Measurements from ENCODE around the gene DPP3. TPM values are rescaled to one million over a fixed set of nuclear protein-coding genes. Genes with fewer than 3 reads are reported as not detected.
A peak's percentile ranks its signal among the peaks of the same experiment; 100 is the strongest.
"Not testable (repeated sequence)": the region's sequence is repeated elsewhere in the genome, so short reads cannot be mapped to it uniquely, and the experiment has no call there.

The DPP3 gene, protein sequence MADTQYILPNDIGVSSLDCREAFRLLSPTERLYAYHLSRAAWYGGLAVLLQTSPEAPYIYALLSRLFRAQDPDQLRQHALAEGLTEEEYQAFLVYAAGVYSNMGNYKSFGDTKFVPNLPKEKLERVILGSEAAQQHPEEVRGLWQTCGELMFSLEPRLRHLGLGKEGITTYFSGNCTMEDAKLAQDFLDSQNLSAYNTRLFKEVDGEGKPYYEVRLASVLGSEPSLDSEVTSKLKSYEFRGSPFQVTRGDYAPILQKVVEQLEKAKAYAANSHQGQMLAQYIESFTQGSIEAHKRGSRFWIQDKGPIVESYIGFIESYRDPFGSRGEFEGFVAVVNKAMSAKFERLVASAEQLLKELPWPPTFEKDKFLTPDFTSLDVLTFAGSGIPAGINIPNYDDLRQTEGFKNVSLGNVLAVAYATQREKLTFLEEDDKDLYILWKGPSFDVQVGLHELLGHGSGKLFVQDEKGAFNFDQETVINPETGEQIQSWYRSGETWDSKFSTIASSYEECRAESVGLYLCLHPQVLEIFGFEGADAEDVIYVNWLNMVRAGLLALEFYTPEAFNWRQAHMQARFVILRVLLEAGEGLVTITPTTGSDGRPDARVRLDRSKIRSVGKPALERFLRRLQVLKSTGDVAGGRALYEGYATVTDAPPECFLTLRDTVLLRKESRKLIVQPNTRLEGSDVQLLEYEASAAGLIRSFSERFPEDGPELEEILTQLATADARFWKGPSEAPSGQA
- total RNA-seq: 24.4 TPM

DNA sequence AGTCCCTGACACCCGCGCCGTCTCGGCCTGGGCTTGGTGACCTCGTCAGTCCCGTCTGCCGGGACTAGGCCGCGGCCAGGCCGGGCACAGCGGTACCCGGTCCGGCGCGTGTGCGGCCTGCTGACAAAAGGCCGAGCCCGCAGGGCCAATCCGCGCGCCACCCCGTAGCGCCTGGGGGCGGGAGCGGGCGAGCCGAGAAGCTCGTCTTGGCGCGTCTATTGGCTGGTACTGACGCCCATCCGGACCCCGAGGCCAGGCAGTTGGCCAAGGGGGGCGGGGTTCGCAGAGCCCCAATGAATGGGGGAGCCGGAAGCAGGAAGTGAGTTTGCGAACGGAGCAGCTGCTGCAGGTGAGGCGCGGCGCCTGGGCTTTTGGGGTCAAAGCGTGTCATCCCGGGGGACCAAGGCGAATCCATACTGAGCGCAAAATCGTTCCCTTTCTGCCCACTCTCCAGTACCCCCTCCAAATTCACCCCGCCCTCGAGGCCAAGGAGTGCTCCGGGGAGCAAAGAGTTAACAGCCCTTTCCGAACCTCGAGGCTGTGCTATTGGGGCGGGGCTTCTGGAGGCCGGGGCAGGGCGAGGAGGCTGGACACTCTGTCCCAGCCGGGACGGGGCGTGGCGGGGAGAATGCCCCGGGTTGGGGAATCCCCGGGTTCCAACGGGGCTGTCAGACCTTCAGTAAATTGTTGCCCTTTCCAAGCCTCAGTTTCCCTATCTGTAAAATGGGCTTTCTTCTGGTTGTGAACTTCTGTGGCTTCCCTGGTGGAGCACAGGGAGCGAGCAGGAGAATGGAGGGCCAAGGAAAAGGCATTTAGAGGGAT lies at the start of gene DPP3:
TSS of gene DPP3 (plus strand) at position 318 of the 822 bp plus-strand sequence. CDS start 1,767 bp downstream, outside the sequence.
- peak; percentile 99 for DNase-seq (ENCODE audit: low spot score)
- ATAC-seq: peak; percentile 90

DNA sequence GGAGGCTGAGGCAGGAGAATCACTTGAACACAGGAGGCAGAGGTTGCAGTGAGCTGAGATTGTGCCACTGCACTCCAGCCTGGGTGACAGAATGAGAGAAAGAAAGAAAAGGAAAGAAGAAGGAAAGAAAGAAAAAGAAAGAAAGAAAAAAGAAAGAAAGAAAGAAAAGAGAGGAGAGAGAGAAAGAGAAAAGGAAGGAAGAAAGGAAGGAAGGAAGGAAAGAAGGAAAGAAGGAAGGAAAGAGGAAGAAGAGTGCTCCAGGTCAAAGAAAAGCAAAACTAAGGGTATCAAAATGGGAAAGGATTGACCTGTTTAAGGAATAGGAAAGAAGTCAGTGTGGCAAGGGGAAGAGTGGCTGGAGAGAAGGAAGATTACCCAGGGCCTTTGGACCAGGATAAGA lies 48.9 kb upstream of the DPP3 start:
- not testable (repeated sequence) for DNase-seq (ENCODE audit: low spot score); ATAC-seq

DNA sequence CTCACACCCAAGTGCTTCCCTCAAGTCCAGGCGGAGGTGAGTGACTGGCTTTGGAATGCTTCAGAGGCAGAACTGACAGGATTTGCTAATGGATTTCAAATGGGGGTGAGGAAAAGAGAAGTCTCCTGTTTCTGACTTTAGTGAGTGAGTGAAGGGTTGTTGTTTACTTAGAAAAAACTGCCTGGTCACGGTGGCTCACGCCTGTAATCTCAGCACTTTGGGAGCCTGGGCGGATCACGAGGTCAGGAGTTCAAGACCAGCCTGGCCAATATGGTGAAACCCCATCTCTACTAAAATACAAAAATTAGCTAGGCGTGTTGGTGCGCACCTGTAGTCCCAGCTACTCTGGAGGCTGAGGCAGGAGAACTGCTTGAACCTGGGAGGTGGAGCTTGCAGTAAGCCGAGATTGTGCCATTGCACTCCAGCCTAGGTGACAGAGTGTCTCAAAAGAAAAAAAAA lies 48.3 kb upstream of the DPP3 start:
- ATAC-seq: not testable (repeated sequence)

DNA sequence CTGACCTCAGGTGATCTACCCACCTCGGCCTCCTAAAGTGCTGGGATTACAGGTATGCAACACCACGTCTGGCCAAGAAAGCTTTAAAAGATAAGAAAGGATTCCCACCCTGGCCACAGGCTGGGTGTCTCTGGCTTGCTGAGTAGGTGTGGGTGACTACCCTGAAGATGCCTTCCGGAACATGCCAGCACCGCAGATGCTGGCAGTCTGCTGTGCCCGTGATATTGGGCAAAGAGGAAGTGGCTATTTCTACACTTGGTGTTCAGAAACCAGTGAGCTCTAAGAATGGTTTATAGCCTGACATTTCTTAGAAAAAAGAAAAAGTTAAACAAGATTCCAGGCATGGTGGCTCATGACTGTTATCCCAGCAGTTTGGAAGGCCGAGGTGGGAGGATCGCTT lies 47.6 kb upstream of the DPP3 start:
- no peak for ATAC-seq
- DNase-seq (ENCODE audit: low spot score): no peak

More for the DNA sequence above, 48.3 kb upstream of the DPP3 start:
- DNase-seq (ENCODE audit: low spot score): not testable (repeated sequence)

DNA sequence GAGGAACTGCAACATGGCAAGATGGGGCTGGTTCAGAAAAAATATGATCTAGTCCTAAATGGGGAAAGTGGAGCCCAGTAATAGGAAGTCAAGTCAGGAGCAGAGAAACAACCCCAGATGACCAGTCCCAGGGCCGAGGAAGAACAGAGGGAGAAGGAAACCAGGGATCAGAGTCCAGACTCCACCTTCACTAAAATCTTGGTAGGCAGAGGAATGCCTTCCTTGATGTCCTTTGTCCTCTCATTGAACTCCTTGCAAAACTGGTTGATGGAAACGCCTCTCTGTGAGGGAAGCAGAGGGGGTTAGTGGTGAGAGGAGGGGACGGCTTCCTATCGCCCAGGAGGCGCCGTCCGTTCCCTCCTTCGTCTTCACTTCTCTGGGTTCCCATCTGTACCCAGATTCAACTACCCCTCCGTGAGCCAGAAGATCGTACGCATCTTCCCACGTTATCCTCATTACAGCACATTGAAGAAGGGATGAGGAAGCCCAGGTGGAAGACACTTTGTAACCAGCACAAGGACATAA lies 42.2 kb upstream of the DPP3 start:
- no peak for ATAC-seq
- no peak for DNase-seq (ENCODE audit: low spot score)

DNA sequence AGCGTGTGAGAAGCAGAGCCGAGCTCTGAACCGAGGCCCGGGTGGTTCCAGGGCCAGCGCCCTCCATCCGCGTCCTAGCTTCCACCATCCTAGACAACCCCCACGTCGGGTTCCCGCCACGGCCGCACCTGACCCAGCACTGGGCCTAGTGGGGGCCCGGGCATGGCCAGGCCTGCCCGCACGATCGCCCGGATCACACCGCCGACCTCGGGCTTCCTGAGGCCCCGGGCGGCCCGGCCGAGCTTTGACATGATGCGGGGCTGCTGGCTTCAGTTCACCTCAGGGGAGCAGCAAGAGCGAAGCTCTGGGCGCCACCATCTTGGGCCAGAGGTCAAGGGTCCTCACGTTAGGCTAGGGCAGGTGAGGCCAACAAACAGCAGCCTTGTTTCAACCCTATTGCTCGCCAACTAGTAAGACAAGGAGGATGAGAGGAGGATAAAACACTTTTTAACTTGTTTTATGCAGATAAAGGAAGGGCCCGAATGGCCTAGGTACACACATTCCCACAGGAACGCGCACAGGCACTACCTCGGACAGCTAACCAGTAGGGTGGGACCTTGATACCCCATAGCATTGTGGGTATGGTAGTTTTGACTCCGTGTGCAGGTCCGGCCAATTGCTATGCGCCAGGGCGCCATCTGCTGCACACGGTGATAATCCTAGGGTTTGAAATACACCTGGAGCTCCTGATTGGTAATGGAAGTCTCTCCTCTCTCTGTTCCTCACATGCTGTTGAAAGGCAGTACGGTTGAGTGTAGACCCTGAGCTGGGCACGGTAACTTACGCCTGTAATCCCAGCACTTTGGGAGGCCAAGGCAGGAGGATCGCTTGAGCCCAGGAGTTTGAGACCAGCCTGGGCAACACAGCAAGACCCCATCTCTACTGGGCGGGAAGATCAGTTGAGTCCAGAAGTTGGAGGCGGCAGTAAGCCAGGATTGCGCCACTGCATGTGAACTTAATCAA lies 41.4 kb upstream of the DPP3 start, which contains the start of gene MRPL11:
TSS of gene MRPL11 (minus strand) at position 345 of the 963 bp plus-strand sequence. CDS start at position 251, 94 bp downstream.
- DNase-seq (ENCODE audit: low spot score): peak; percentile 92

DNA sequence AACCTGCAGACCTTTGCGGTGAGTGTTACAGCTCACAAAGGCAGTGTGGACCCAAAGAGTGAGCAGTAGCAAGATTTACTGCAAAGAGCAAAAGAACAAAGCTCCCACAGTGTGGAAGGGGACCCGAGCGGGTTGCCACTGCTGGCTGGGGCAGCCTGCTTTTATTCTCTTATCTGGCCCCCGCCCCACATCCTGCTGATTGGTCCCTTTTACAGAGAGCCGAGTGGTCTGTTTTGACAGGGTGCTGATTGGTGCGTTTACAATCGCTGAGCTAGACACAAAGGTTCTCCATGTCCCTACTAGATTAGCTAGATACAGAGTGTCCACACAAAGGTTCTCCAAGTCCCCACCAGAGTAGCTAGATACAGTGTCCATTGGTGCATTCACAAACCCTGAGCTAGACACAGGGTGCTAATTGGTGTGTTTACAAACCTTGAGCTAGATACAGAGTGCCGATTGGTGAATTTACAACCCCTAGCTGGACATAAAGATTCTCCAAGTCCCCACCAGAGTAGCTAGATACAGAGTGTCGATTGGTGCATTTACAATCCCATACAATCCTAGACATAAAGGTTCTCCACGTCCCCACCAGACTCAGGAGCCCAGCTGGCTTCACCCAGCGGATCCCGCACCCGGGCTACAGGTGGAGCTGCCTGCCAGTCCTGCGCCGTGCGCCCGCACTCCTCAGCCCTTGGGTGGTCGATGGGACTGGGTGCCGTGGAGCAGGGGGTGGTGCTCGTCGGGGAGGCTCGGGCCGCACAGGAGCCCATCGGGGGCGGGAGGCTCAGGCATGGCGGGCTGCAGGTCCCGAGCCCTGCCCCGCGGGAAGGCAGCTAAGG lies 39.9 kb upstream of the DPP3 start:
- DNase-seq (ENCODE audit: low spot score); ATAC-seq: not testable (repeated sequence)

More for the DNA sequence above, 41.4 kb upstream of the DPP3 start, which contains the start of gene MRPL11:
- ATAC-seq: peak; percentile 100

DNA sequence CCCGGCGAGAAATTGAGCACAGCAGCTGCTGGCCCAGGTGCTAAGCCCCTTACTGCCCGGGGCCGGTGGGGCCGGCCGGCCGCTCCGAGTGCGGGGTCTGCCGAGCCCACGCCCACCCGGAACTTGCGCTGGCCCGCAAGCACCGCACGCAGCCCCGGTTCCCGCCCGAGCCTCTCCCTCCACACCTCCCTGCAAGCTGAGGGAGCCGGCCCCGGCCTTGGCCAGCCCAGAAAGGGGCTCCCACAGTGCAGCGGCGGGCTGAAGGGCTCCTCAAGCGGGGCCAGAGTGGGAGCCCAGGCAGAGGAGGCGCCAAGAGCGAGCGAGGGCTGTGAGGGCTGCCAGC lies 39.3 kb upstream of the DPP3 start:
- not testable (repeated sequence) for DNase-seq (ENCODE audit: low spot score); ATAC-seq

DNA sequence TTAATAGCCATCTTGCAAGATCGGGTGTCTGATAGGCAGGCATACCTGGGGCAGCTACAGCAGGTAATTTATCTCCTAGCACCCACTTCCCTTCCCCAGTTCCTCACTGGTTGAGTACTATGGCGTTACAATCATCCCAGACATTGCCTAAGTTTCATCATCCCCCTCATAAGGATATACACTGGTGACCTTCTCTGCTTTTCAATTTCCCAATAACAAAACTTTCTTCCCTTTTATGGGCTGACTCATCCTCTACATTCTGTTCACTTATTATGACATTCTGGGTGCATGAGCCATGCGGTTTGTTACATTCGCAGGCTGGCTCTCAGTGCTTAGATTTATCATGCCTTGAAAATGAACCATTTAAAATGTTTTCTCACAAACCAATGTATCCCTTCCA lies 36.6 kb upstream of the DPP3 start:
- no peak for ATAC-seq

DNA sequence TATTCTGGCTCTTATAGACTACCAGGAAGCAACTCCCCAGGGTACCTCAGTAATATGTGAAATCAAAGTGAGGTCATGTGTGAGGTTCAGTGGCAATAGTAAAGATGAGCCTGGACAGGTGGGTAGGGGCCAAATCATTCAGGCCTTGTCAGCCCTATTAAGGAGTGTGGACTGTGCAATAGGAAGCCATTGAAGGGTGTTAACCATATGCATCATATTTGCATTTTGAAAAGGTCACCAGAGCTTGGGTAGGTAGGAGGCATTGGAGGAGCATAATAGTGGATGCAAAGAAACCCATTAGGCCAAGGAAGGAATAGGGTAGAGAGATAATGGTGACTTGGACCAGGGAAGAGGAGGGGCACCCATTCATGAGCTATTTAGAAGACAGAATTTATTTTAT lies 33.2 kb upstream of the DPP3 start:
- DNase-seq (ENCODE audit: low spot score) (no peak), ATAC-seq (no peak)

More for the DNA sequence above, 36.6 kb upstream of the DPP3 start:
- no peak for DNase-seq (ENCODE audit: low spot score)

DNA sequence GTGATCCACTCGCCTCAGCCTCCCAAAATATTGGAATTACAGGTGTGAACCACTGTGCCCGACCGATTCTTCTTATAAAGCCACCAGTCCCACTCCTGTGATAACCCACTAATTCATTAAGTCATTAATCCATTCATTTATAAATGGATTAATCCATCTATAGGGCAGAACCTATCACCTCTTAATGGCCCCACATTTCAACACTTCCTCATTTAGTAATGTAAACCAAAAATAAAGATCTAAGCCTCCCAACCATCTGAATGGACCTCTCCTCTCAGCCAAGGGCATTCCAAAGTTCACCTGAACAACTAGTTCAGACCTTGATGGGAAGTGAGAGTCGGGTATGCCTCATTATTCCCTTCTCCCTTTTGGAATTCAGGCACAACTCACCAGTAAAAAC lies 31.7 kb upstream of the DPP3 start:
- DNase-seq (ENCODE audit: low spot score) (no peak), ATAC-seq (no peak)

DNA sequence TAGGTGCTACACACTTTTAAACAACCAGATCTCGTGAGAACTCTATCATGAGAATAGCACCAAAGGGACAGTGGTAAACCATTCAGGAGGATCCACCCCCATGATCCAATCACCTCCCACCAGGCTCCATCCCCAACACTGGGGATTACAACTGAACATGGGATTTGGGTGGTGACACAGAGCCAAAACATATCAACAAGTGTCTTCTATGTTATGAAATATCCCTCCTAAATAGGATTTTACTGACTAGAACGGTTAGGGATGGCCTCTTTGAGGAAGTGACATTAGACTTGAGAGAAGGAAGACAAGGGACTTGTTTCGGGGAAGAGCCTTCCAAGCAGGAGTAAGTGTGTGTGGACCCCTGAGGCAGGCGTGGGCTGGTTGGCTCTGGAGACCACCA lies 29.7 kb upstream of the DPP3 start:
- DNase-seq (ENCODE audit: low spot score): no peak
- no peak for ATAC-seq

DNA sequence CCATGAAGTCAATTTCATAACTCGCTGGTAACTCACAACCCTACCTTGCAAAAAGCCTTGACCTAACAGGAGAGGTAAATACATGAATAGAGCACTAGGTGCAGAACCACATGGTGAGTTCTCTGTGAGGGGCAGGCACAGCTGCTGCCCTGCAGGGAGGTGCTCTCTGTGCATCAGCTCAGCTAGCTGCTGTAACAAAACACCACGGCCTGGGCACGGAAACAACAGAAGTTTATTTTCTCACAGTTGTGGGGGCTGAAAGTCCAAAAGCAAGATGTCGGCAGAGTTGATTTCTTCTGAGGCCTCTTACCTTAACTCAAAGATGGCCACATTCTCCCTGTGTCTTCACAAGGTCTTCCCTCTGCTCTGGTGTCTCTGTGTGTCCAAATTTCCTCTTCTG lies 28.6 kb upstream of the DPP3 start:
- no peak for ATAC-seq
- no peak for DNase-seq (ENCODE audit: low spot score)

DNA sequence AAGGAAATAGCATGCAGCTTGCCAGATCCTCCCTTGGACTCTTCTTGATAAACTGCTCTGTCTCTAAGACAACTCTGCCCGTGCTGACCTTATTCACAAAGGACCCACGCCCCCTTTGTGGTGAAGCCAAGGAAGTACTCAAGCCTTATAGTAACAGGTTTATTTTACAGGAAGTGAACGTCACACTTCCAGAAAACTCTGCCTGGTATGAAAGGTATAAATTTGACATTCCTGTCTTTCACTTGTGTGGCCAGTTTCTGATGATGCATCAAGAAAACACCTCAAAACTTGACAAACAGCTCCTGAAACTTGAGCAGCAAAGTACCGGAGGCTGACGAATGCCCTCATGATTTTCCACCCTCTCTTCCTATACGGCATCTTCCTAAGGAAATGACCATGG lies 26.0 kb upstream of the DPP3 start:
- DNase-seq (ENCODE audit: low spot score) (no peak), ATAC-seq (no peak)

DNA sequence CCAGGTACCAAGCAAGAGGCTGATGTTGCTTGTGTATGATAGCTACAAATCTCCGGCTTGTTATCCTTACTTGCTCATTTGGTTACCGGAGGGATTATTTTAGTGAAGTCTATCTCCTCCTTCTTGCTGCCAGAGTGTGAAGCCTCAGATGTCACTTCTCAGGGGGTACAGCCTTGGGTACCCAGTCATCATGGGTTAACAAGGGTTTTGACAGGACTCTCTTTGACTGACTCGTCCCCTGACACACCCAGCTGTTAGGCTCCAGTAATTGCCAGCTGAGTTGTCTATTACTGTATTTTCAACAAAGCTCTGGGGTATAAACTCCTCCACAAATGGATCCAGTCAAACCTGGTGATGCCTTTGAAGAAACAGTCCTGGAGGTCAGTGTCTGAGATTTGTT lies 25.4 kb upstream of the DPP3 start:
- no peak for DNase-seq (ENCODE audit: low spot score)
- ATAC-seq: no peak

DNA sequence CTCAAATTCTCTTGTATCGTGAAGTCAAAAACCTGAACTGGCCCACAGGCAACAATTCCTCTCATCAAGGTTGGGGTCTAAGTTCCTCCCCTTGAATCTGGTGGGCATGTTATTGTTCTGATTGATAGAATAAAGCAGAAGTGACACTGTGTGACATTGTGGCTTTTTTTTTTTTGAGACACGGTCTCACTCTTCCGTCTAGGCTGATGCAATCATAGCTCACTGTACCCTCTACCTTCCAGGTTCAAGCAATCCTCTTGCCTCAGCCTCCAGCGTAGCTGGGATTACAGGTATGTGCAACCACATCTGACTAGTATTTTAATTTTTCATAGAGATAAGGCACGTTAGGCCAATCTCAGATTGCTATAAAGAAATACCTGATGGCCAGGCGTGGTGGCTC lies 22.4 kb upstream of the DPP3 start:
- ATAC-seq: no peak
- no peak for DNase-seq (ENCODE audit: low spot score)

DNA sequence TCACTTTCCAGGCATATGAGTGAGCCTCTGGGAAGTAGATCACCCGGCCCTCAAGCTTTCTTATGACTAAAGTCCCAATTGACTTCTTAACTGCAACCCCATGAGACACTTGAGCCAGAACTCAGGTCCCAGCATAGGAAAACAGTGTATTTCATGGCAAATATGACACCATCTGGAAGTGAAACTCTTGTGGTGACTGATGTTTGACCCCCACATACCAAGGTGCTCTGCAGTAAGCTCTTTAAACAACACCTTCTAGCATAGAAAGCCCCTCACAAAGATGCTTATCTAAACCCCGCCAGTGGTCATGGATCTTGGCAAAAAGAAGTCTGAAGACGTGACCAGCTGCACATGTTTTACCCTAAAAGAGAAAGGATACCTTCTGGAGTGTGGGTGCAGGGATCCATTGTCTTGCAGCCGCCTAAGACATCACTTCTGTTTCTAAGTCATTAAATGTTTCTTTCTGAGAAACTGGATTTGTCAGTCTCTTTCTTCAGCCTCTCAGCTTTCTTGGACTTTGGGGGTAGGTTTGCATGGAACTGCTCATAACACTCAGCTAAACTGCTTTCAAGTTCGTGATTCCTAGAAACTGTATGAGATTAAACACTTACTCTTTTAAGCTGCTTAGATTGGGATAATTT lies 21.0 kb upstream of the DPP3 start:
- DNase-seq (ENCODE audit: low spot score) (no peak), ATAC-seq (no peak)

DNA sequence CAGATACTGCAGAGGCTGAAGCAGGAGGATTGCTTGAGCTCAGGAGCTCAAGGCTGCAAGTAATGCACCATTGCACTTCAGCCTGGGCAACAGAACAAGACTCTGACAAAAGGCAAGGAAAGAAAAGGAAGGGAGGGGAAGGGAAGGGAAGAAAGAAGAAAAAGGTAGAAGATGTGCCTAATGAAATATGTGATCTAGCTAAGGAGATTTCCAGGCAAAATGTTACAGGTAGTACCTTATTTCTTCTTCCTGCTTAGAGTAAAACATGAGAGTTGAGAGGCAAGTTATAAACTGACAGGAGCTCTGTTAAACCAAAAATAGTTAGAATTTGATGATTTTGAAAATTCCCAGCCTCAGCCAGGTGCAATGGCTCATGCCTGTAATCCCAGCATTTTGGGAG lies 18.2 kb upstream of the DPP3 start:
- DNase-seq (ENCODE audit: low spot score) (no peak), ATAC-seq (no peak)

All from left lobe of liver (tissue), 2 donors.